PC-9 (cell line): Measurements from ENCODE around the gene ATP2B1.

Source experiments
- EZH2 ChIP-seq: fragments of 200-600 bp; sonication (generic); IDR thresholded peaks from 2 replicates; pipeline ENCODE4 v1.8.0; 2017; ENCODE audit warnings: antibody characterized with exemption, low read depth
- TF ChIP-seq, protein P1 (sequence below): fragments of 200-600 bp; sonication (generic); conservative IDR thresholded peaks from 2 replicates; pipeline ENCODE4 v1.6.1; 2017; ENCODE audit warnings: mixed run types, antibody characterized with exemption, mild to moderate bottlenecking, moderate library complexity

DNA sequence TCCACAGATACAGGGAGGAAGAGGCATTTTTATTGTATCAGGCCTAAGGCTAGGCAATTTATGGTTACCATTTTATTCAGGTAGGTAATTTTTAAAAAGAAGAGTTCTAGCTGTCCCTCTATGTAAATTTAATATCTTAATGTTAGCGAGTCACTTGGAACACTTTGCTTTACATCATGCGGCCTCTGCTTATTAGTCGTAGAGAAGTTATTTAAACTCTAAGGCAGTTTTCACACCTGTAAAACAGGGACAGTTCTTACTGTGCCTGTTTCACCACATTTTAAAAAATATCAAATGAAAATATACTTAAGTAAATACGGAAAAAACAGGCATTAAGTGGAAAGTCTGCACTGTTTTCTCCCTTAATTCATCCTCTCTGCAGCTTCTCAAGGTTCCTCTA, 111.4 kb downstream of the ATP2B1 start:
- TF ChIP-seq, protein P1, sequence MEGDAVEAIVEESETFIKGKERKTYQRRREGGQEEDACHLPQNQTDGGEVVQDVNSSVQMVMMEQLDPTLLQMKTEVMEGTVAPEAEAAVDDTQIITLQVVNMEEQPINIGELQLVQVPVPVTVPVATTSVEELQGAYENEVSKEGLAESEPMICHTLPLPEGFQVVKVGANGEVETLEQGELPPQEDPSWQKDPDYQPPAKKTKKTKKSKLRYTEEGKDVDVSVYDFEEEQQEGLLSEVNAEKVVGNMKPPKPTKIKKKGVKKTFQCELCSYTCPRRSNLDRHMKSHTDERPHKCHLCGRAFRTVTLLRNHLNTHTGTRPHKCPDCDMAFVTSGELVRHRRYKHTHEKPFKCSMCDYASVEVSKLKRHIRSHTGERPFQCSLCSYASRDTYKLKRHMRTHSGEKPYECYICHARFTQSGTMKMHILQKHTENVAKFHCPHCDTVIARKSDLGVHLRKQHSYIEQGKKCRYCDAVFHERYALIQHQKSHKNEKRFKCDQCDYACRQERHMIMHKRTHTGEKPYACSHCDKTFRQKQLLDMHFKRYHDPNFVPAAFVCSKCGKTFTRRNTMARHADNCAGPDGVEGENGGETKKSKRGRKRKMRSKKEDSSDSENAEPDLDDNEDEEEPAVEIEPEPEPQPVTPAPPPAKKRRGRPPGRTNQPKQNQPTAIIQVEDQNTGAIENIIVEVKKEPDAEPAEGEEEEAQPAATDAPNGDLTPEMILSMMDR: no peak
- TF ChIP-seq EZH2: no peak
